HFF-Myc (cell line): ENCODE data around the gene CHPF2.

Source experiments
- DNase-seq: peaks from one replicate; pipeline ENCODE4 v3.0.0-alpha.2; 2011; ENCODE audit warnings: low read depth; ENCODE audit errors: extremely low read depth
- H3K4me3 ChIP-seq: replicated peaks from 2 replicates; pipeline ENCODE4 v1.5.1; 2011; ENCODE audit warnings: low read depth, mild to moderate bottlenecking, control low read depth, low read length
- CTCF ChIP-seq: IDR thresholded peaks from 2 replicates; pipeline ENCODE4 v1.5.1; 2012; ENCODE audit warnings: mild to moderate bottlenecking, low read depth, low read length, control low read depth; ENCODE audit errors: missing control alignments

CHPF2 gene

GRCh38 chr7:151273651-151274390, 41.5 kb downstream of the CHPF2 start:
- no peak for TF ChIP-seq CTCF
- no peak overlapping the region for H3K4me3 ChIP-seq
- DNase-seq = no peak

- TF ChIP-seq CTCF = no peak
- no peak for DNase-seq
- no peak overlapping the region for H3K4me3 ChIP-seq
Measured at GRCh38 chr7:151274396-151274795, 42.1 kb downstream of the CHPF2 start.

GRCh38 chr7:151274936-151275812, 42.9 kb downstream of the CHPF2 start:
- no peak for DNase-seq
- no peak overlapping the region for H3K4me3 ChIP-seq
- no peak for TF ChIP-seq CTCF

DNA sequence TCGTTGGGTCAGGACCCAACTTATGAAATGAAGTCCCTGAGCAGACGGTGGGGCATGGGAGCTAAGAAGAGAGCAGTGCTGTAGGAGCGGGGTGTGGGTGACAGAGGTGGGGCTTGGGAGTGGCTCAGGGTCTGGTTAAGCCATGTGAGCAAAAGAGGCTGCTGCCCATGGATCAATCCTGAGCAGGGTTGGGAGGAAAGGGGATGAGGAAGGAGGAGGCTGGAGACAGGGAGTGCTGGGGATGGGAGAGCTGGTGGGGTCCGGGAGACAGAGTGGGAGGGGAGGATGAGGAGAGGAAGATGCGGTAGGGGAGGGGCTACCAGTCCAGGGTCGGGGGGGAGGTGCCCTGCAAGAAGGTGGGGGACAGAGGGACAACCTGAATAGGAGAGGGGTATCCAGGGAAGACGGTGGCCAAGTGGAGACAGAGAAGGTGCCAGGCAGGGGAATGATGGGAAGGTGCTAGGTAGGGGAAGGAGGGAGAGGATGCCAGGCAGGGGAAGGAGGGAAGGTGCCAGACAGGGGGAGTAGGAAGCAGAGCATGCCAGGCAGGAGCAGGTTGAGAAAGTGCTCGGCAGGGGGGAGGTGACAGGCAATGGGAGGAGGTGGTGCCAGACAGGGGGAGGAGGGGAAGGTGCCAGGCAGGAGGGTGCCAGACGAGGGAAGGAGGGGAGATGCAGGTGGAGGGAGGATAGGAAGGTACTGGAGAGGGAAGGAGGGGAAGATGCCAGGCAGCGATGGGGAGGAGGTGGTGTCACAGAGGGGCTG, 43.7 kb downstream of the CHPF2 start:
- no peak for DNase-seq
- no peak for TF ChIP-seq CTCF
- H3K4me3 ChIP-seq = no peak overlapping the region

DNA sequence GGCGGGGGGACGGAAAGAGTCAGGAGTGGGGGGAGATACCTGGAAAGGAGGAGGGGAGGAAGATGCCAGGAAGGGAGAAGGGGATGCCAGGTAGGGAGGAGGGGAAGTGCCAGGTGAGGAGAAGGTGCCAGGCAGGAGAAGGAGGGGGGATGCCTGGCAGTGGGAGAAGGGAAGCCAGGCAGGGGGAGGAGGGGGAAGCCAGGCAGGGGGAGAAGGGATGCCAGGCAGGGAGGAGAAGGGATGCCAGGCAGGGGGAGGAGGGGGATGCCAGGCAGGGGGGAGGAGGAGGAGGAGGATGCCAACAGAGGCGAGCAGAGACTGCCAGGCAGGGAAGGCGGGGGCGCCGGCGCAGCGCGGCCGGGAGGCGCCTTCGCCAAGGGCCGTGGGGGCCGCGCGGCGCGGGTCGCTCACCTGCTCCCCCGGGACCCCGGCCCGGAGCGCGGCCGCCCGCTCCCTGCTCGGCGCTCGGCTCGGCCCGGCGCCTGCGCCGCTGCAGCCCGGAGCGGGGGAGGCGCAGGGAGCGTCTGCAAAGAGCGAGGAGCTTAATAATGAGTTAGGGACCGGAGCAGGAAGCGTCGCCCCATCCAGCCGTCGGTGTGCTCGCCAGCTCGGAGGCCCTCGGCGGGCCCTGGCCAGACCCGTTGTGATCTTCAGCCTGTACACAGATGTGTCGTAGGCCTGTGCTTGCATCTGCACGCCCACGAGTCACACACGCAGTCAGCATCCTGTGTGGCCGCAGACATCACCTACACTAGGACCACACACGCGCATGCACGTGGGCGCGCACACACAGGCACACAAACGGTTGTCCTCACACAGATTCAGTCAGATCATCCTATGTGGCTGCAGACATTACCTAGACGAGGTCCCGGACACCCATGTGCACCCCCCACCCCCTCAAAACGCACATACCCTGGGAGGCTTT, 44.6 kb downstream of the CHPF2 start:
- no peak for TF ChIP-seq CTCF
- peak overlapping the region; percentile 15 for H3K4me3 ChIP-seq
- peak; percentile 17 for DNase-seq

DNA sequence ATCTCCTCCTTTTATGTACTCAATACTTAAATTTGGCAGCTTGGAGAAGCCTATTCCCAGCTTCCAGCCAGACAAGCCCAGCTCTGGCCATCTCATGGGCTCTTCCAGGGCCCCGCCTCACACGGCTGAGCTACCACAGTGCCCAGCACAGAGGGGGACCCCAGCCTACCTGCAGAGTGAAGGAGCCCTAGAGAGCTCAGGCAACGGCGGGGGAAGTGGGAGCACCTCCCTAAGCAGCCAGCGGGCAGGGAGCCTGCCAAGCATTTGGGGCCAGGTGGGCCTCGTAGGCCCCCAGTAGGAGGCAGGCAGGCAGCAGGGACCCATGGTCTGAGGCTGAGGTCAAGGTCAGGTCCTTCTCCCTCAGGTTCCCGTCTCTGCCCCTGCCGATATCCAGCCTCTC, 45.3 kb downstream of the CHPF2 start:
- H3K4me3 ChIP-seq = no peak overlapping the region
- DNase-seq = no peak
- no peak for TF ChIP-seq CTCF
